Small intestine (tissue), 7 donors: ENCODE measurements around the gene RBFOX1. TPM values are rescaled to one million over a fixed set of nuclear protein-coding genes. Genes with fewer than 3 reads are reported as not detected.

Experiments used
- DNase-seq, 2 donors: peaks; one replicate each; pipeline versions ENCODE4 v3.0.0 to v3.0.0-alpha.2; 2013
- FAIRE-seq: peaks from 2 replicates; lab custom pipeline; 2012; peaks lifted over from hg19 to GRCh38; lab: Jason Lieb, UNC
- H3K27ac ChIP-seq, 3 donors: one replicate each; pipeline ENCODE4 v1.5.1; 2013; ENCODE audit warnings: low read length in 2 of 3, mild to moderate bottlenecking in 2 of 3, control low read depth in 1 of 3, inconsistent platforms in 1 of 3, low read depth in 1 of 3, moderate library complexity in 1 of 3
- H3K27me3 ChIP-seq, 3 donors: one replicate each; pipeline ENCODE4 v1.6.1; 2013; ENCODE audit warnings: low read length in 3 of 3, inconsistent platforms in 1 of 3; ENCODE audit not compliant: control insufficient read depth in 3 of 3, insufficient read depth in 3 of 3
- H3K36me3 ChIP-seq, 3 donors: one replicate each; pipeline ENCODE4 v1.6.1; 2013; ENCODE audit warnings: low read length in 3 of 3, inconsistent platforms in 1 of 3, low read depth in 1 of 3, mild to moderate bottlenecking in 1 of 3, moderate library complexity in 1 of 3; ENCODE audit not compliant: control insufficient read depth in 3 of 3, insufficient read depth in 2 of 3
- H3K4me1 ChIP-seq, 3 donors: one replicate each; pipeline ENCODE4 v1.6.1; 2013; ENCODE audit warnings: low read length in 2 of 3, inconsistent platforms in 1 of 3, low read depth in 1 of 3, mild to moderate bottlenecking in 1 of 3, moderate library complexity in 1 of 3; ENCODE audit not compliant: control insufficient read depth in 3 of 3, insufficient read depth in 2 of 3
- H3K4me3 ChIP-seq, 3 donors: one replicate each; pipeline ENCODE4 v1.5.1; 2013; ENCODE audit warnings: low read length in 3 of 3, control low read depth in 1 of 3, inconsistent platforms in 1 of 3, low read depth in 1 of 3, mild to moderate bottlenecking in 1 of 3, moderate library complexity in 1 of 3
- H3K9me3 ChIP-seq, 2 donors: one replicate each; pipeline ENCODE4 v1.6.1; 2013; ENCODE audit warnings: low read depth in 1 of 2, low read length in 1 of 2; ENCODE audit not compliant: control insufficient read depth in 2 of 2, insufficient read depth in 1 of 2
- WGBS, 3 donors: extraction: QIAGEN DNeasy Blood & Tissue Kit; methylation state at CpG; one replicate each; pipeline ENCODE4 v1.1.7; 2013; 5-methylcytosine and 5-hydroxymethylcytosine counted together
- polyA plus RNA-seq, 4 donors: library from polyadenylated mRNA; stranded (reverse) in 3 of 4; unstranded in 1 of 4; fragments of 200-250 nt in 3 of 4; fragments of 120-200 nt in 1 of 4; gene quantifications; one replicate each; pipeline versions ENCODE4 v1.2.1 to v1.2.3, GENCODE V29; 2013
- donor health status: healthy with polysubstance abuse.
- donor health status: control.
- donor health status: control.
- donor health status: Bipolar disorder and iron deficiency.
- donor health status: healthy.

The RBFOX1 gene
- polyA plus RNA-seq, 4 donors, result 0.30 to 0.87 (median 0.54) TPM; not detected in 1

DNA sequence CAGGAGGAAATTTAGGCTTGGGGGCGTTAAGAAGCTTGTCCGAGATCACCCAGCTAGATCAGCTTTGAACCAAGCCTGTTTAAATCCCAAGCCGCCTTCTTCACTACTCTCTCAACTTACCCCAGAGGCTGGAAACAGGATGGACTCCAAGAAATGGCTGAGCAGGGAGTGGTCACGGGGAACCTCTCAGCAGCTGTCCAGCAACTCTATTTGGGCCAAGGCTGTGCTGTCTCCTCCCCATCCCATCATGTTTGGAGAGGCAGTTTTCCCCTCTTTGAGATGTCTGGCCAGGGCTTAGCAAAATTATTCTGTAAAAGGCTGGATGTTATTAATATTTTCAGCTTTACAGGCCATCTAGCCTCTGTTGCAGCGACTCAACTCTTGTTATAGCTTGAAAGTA is 305.7 kb downstream of the RBFOX1 start:
- Histone ChIP-seq H3K4me3 (no peak overlapping the region), H3K27me3 (peaks cover 0 to 2% (median 0%) of the 10 kb centered on the region in 3 donors), H3K27ac (no peak overlapping the region), H3K9me3 (no peaks in the 10 kb centered on the region), H3K36me3 (no peaks in the 10 kb centered on the region), H3K4me1 (no peaks in the 10 kb centered on the region)
- 75 to 81% (median 80%) methylated on average over 5 of the region's 5 CpGs for WGBS, 3 donors
- DNase-seq (no peak), FAIRE-seq (no peak)

DNA sequence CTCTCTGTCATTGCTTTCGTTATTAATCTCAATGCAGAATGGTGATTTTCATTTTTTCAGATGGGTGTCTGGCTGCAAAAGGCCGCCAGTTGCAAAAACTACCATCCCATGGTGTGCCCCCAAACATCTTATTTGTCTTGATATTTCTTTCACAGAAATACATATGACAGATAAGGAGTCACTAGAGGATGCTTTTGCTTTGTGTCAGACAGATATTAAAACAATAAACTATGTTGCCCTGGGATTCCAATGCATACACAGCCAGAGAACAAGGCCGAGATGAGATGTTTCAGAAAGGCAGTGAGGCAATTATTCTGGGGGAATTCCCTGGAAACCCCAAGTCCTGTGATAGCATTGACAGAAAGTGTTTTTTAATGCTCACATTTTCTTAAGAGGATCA is 307.7 kb downstream of the RBFOX1 start:
- no peak overlapping the region for H3K4me3 ChIP-seq
- H3K36me3 ChIP-seq, result no peaks in the 10 kb centered on the region
- H3K27ac ChIP-seq, result no peak overlapping the region
- no peaks in the 10 kb centered on the region for H3K4me1 ChIP-seq
- 58 to 70% (median 58%) methylated on average over 3 of the region's 3 CpGs for WGBS, 3 donors
- no peaks in the 10 kb centered on the region for H3K9me3 ChIP-seq
- DNase-seq, result no peak
- H3K27me3 ChIP-seq, result peaks cover 0 to 2% (median 0%) of the 10 kb centered on the region in 3 donors
- FAIRE-seq, result no peak

DNA sequence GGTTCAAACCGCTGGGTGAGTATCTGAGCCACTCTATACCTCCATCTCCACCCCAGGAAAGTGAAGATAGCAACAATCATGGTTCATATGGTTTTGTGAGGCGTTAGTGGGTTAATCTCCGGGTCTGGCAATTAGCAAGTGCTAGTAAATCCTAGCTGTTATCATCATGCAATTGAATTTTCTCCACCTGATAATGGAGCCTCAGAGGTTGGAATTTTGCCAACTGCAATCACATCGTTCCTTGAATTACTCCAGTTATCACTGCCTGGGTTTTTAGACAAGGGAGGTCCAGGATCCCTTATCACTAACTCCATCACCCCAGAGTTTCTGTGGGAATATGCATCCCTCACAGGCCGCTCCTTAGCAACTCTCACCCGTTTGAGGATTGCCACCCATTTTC is 311.5 kb downstream of the RBFOX1 start:
- no peaks in the 10 kb centered on the region for H3K36me3 ChIP-seq

DNA sequence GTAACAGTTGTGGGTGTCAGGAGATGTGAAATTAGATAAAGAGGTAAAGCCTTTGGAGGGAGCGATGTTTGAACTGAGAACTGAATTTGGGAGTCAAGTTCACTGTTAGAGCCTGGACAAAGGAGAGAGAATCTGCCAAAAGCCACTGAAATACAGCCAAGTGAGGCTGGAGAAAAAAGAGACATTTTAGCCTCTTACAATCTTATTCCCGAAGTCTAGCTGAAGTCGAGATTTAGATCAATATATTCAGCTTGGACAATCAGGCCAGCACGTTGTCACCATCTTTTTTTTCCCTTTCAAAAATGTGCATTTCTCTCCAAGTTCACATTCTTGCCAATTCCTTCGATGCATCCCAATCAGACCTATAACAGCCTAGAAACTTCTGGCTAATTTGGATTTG is 312.2 kb downstream of the RBFOX1 start:
- Histone ChIP-seq H3K27me3 (peaks cover 0 to 2% (median 0%) of the 10 kb centered on the region in 3 donors), H3K4me1 (no peaks in the 10 kb centered on the region), H3K4me3 (no peak overlapping the region), H3K27ac (no peak overlapping the region), H3K36me3 (no peaks in the 10 kb centered on the region), H3K9me3 (no peaks in the 10 kb centered on the region)
- DNase-seq (no peak), FAIRE-seq (no peak)
- 56 to 72% (median 70%) methylated on average over 5 of the region's 5 CpGs for WGBS, 3 donors

More for the DNA sequence above, 311.5 kb downstream of the RBFOX1 start:
- Histone ChIP-seq H3K27me3 (peaks cover 0 to 2% (median 0%) of the 10 kb centered on the region in 3 donors), H3K4me1 (no peaks in the 10 kb centered on the region), H3K9me3 (no peaks in the 10 kb centered on the region), H3K4me3 (no peak overlapping the region), H3K27ac (no peak overlapping the region)
- 20 to 38% (median 28%) methylated on average over 6 of the region's 6 CpGs for WGBS, 3 donors
- DNase-seq (no peak), FAIRE-seq (no peak)

DNA sequence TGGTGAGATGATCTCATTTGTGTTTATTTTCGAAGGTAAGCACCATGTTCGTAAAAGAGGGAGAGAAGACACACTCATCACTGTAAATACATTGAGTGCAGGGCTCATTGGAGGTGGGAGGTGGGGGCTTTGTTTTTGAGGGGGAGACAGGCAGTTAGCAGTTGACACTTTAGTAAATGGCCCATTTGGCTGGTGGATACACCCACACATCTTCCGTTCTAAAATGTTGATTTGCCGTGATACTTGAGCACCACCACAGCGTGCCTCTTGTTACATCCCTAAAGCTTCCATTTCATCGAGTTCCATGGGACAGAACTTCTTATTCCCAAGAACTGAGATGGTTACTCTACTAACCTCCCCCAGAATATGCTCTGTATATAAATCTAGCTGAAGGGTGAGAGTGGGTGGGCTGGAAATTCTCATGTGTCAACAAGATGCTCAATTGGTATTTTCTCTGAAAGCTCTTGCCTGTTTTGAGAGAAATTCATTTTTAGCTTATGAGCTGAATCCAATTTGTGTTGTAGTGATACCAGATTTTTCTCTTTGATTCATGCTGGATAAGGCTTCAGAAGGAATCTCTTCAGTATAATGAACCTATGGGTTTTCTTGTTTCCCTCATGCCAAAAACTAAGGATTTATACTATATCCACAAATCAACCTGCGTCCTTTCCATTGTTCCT is 314.3 kb downstream of the RBFOX1 start:
- WGBS, 3 donors, result 59 to 86% (median 71%) methylated on average over 7 of the region's 7 CpGs
- FAIRE-seq (no peak), DNase-seq (no peak)
- Histone ChIP-seq H3K4me1 (no peaks in the 10 kb centered on the region), H3K9me3 (no peaks in the 10 kb centered on the region), H3K36me3 (no peaks in the 10 kb centered on the region), H3K27ac (no peak overlapping the region), H3K27me3 (peaks cover 0 to 2% (median 0%) of the 10 kb centered on the region in 3 donors), H3K4me3 (no peak overlapping the region)

DNA sequence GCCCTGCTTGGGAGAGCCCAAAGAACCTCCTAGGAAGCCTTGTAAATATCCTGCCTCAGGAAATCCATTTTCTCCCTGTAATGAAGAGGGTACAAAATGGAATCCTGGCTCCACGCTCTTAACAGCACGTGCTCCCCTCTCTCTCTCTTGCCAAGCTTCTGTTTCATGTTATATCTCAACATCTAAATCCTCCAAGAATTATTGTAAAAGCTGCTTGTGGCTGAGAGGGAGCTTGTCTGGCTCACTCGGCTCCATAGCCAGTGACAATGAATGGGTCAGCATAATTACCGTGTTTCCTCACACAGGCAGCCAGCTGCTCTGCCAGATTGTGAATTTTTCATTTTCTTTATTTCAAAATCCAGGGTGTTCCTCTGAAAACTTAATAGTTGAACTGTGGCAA is 317.8 kb downstream of the RBFOX1 start:
- Histone ChIP-seq H3K4me1 (no peaks in the 10 kb centered on the region), H3K27me3 (no peaks in the 10 kb centered on the region), H3K4me3 (no peak overlapping the region), H3K27ac (no peak overlapping the region), H3K36me3 (no peaks in the 10 kb centered on the region), H3K9me3 (no peaks in the 10 kb centered on the region)
- DNase-seq (no peak), FAIRE-seq (no peak)
- WGBS, 3 donors, result 63 to 88% (median 85%) methylated on average over 4 of the region's 4 CpGs

DNA sequence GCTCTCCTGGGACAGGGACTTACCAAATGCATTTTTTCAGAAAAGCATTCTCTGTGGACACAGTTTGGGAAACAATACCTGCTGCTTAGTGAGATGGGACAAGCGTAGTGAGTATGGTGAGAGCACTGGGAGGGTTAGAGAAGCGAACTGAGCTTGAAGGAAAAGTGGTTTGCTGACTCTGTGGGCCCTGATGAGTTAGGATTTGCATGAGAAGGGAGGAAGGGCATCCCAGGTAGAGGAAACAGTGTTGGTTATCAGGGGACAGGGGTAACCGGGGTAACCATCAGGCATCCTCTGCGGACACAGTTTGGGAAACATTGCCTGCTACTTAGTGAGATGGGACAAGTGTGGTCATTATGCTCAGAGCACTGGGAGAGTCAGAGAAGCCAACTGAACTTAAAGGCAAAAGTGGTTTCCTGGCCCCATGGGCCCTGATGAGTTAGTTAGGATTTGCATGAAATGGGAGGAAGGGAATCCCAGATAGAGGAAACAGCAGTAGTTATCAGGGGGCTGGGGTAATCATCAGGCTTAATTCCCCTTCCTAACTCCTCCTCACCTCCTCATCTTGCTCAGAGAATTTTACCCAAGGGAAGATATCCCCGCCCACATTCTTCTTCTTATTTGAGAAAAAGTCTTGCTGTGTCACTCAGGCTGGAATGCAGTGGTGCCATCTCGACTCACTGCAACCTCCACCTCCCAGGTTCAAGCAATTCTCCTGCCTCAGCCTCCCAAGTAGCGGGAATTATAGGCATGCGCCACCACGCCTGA is 319.3 kb downstream of the RBFOX1 start:
- no peak for FAIRE-seq
- no peaks in the 10 kb centered on the region for H3K36me3 ChIP-seq
- WGBS, 3 donors, result 72 to 77% (median 76%) methylated on average over 9 of the region's 9 CpGs

DNA sequence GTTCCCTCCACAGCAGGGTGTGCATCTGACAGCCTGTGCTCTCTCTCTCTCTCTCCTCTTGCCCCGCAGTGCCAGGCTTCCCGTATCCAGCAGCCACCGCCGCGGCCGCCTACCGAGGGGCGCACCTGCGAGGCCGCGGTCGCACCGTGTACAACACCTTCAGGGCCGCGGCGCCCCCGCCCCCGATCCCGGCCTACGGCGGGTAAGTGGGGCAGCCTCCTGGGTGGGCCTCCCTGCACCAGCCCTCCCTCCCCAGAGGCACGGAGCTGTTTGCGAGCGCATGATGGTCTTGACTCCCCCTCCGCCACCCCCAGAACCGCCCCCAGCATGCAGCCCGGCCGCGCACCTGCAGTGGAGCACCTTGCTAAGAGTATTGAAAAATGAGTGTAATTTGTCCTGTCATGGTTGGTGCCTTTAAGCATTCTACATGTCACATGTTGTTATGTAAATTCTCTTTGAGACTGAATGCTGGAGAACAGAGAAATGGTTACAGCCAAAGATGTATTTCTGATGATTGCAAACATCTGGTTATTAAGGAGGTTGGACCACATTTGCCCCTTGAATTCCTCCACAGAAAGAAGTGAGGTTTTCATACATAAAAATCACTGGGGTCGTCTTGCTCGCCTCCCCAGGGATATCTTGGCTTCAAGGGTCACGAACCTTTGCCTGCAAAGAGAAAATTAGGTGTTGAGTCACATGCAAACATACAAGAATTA is 321.3 kb downstream of the RBFOX1 start:
- WGBS, 3 donors, result 79 to 91% (median 83%) methylated on average over 32 of the region's 32 CpGs

More for the DNA sequence above, 319.3 kb downstream of the RBFOX1 start:
- no peak for DNase-seq
- no peak overlapping the region for H3K4me3 ChIP-seq
- no peaks in the 10 kb centered on the region for H3K4me1 ChIP-seq
- no peaks in the 10 kb centered on the region for H3K27me3 ChIP-seq
- no peaks in the 10 kb centered on the region for H3K9me3 ChIP-seq
- H3K27ac ChIP-seq, result no peak overlapping the region

More for the DNA sequence above, 321.3 kb downstream of the RBFOX1 start:
- no peaks in the 10 kb centered on the region for H3K9me3 ChIP-seq
- no peaks in the 10 kb centered on the region for H3K36me3 ChIP-seq
- no peak for DNase-seq
- H3K27ac ChIP-seq, result no peak overlapping the region
- FAIRE-seq, result no peak
- no peaks in the 10 kb centered on the region for H3K27me3 ChIP-seq
- no peak overlapping the region for H3K4me3 ChIP-seq
- no peaks in the 10 kb centered on the region for H3K4me1 ChIP-seq
